IPS-NIHi11 (cell line): ENCODE measurements around the gene PRSS38.
A peak's percentile ranks its signal among the peaks of the same experiment; 100 is the strongest.

Source experiments
- DNase-seq: peaks from one replicate; pipeline ENCODE4 v3.0.0; 2012; ENCODE audit warnings: mixed read lengths, low spot score

PRSS38 gene

GRCh38 chr1:227793948-227794816, 21.3 kb upstream of the PRSS38 start:
- DNase-seq, result peak; percentile 88

GRCh38 chr1:227794817-227795192, 20.7 kb upstream of the PRSS38 start:
- peak; percentile 48 for DNase-seq

DNA sequence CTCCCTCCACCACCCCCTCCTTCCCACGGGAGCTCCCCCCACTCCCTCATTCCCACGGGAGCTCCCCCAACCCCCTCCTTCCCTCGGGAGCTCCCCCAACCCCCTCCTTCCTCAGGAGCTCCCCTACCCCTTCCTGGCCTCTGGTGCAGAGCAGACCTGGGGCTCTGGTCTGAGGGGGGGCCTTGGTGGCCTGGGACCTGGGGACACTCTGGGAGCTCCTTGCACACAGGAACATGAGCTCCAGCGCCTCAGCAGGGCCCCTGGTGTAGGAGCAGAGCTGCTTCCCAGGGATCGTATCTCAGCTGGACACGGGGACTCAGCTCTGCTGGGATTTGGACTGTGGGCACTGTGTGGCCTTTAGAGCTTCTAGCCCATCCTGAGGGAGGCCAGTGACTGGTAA, 19.7 kb upstream of the PRSS38 start:
- DNase-seq, result peak; percentile 6

DNA sequence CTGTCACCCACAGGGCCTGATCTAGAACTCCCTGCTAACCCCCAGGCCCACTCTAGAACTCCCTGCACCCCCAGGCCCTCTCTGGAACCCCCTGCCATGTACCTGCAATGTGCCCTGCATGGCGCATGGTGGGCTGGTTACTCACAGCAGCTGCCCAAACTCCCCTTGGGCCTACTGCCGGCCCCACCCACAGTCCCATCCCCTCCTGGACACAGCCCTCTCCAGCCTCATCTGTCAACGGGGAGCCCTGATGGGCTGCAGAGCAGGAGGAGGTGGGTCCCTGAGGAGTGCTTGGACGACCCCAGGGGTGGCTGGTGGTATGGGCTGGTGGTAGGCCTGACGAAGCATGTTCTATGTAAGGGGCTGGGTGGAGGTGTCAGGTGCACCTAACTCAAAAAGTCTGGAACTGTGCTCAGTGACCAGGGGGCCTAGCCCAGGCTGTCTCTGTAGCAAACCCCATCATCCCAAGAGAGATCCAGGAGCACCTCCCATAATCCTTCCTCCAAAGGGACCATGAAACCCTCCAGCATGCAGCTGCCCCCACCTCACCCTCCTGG, 19.0 kb upstream of the PRSS38 start:
- DNase-seq, result peak; percentile 3

DNA sequence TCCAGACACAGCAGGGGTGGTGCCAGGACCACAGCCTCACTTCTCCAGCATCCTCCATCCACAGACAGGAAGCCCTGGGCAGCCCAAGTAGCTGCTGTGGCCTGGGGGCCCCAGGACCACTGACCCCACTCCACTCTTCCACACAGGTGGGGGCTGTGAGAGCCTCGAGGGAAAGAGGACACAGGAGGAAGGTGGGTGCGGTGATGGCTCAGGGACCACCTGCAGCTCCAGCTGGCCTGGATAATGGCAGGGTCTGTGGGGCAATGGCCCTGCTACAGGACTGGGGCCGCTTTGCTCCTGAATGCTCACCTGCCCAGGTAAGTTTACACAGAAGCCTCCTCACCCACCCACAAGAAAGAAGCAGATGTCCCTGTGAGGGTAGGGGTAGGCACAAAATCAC, 18.3 kb upstream of the PRSS38 start:
- peak; percentile 4 for DNase-seq

GRCh38 chr1:227797625-227798024, 17.9 kb upstream of the PRSS38 start:
- DNase-seq, result no peak

GRCh38 chr1:227798078-227798802, 17.2 kb upstream of the PRSS38 start:
- DNase-seq, result no peak

- no peak for DNase-seq
Observed at GRCh38 chr1:227799756-227800155, 15.7 kb upstream of the PRSS38 start.

GRCh38 chr1:227803933-227804332, 11.5 kb upstream of the PRSS38 start:
- no peak for DNase-seq

- no peak for DNase-seq
Observed at GRCh38 chr1:227805606-227806197, 9.8 kb upstream of the PRSS38 start.

- no peak for DNase-seq
Observed at GRCh38 chr1:227808566-227808965, 6.9 kb upstream of the PRSS38 start.

DNA sequence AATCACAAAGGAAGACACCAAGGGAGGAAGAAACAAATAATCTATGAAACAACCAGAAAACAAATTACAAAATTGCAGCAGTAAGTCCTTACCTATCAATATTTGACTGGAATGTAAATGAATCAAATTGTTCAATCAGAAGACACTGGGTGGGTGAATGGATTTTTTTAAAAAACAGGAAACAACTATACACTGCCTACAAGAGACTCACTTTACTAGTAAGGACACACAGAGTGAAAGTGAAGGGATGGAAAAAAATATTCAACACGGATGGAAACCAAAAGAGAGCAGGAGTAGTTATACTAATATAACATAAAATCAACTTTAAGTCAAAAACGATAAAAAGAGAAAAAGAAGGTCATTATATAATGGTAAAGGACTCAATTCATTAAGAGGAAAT, 6.4 kb upstream of the PRSS38 start:
- DNase-seq, result no peak

GRCh38 chr1:227813962-227814361, 1.5 kb upstream of the PRSS38 start:
- no peak for DNase-seq

DNA sequence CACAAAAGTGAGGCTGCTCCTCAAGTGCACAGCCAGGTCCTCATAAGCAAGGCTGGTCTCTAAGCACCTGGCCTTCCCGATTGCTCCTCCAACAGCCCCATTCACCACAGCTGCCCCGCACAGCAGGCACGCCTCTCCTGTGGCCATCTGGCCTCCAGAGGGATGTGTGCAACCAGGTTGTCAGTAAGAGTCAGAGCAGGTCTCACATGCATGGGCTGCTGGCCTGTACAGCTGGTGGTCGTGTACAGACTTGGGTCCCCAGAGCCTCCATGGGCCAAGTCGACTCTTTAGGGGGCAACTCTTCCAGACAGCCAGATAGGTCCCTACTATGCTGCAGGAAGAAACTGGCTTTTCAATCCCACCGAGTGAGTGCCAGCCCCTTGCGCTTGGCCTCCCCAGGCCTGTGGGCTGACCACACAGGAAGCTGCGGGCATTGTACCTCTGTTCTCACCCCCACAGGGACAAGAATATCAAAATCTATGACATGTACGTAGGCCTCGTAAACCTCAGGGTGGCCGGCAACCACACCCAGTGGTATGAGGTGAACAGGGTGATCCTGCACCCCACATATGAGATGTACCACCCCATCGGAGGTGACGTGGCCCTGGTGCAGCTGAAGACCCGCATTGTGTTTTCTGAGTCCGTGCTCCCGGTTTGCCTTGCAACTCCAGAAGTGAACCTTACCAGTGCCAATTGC, 1.4 kb downstream of the PRSS38 start:
- no peak for DNase-seq

DNA sequence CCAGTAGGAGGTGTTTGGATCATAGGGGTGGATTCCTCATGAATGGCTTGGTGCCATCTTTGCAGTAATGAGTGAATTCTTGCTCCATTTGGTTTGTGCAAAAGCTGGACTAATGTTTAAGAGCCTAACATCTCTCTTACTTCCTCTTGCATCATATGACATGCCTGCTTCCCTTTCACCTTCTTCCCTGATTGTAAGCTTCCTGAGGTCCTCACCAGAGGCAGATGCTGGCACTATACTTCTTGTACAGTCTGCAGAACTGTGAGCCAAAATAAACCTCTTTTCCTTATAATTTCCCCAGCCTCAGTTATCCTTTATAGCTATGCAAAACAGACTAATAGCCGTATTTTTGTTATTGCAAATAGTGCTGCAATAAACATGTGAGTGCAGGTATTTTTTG, 8.1 kb downstream of the PRSS38 start:
- DNase-seq, result no peak

DNA sequence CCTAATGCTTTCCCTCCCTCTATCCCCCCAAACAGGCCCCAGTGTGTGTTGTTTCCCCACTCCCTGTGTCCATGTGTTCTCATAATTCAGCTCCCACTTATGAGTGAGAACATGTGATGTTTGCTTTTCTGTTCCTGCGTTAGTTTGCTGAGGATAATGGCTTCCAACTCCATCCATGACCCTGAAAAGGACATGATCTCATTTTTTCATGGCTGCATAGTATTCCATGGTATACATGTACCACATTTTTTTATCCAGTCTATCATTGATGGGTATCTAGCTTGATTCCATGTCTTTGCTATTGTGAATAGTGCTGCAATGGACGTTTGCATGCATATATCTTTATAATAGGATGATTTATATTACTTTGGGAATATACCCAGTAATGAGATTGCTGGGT, 8.7 kb downstream of the PRSS38 start:
- no peak for DNase-seq

GRCh38 chr1:227828786-227829185, 13.3 kb downstream of the PRSS38 start:
- DNase-seq, result no peak

DNA sequence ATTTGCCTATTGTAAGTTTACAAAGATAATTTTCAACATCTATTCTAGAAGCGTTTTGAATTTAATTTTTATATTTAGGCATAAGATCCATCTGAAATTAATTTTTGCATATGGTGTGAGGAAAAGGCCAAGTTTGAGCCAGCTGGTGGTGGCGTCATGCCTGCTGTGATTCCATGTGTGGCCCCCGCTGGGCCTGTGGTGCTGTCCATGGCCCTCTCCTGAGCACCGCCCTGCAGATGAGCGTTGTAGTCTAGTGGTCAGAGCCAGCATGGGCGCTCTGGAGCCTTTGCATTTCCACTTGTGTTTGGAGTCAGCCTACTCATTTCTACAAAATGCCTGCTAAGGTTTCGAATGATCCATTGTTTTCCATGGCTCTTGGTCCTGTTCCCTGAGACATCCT, 22.7 kb downstream of the PRSS38 start:
- no peak for DNase-seq

DNA sequence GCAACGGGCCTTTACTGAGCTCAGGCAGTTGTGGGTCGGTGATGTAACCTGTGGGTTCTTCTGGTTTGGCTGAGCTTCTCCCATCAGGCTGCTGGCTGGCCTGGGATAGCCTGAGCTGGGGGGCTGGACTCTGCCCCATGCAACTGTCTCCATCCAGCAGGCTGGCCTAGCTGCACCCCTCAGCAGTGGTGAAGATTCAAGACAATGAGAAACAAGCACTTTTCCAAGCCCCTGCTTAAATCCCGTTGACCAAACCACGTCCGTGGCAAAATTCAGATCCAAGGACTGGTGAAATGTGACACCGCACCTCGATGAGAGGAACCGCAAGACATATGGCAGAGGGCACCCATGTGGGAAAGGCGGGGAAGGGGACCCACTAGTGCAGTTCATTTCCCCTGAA, 25.6 kb downstream of the PRSS38 start:
- DNase-seq, result no peak

- no peak for DNase-seq
Observed at GRCh38 chr1:227844320-227845146, 29.1 kb downstream of the PRSS38 start.

- DNase-seq, result no peak
Observed at GRCh38 chr1:227845147-227845458, 29.6 kb downstream of the PRSS38 start.
